Chondrocyte (in vitro differentiated cells): ENCODE results near the gene HSD3B7. TPM values are rescaled to one million over a fixed set of nuclear protein-coding genes. Genes with fewer than 3 reads are reported as not detected.

Source experiments
- DNase-seq: peaks from one replicate; pipeline ENCODE4 v3.0.0; 2021; ENCODE audit warnings: mixed read lengths, low spot score
- H3K27ac Mint-ChIP-seq: one replicate; pipeline ENCODE4 v1.8.0; 2021; ENCODE audit warnings: mild to moderate bottlenecking, moderate library complexity, mixed read lengths; ENCODE audit not compliant: unreplicated experiment
- H3K27me3 Mint-ChIP-seq: 2 replicates; pipeline ENCODE4 v1.8.0; 2021; ENCODE audit warnings: low read depth, mixed read lengths
- H3K36me3 Mint-ChIP-seq: 2 replicates; pipeline ENCODE4 v1.8.0; 2021; ENCODE audit warnings: low read depth, mixed read lengths
- H3K4me1 Mint-ChIP-seq: 2 replicates; pipeline ENCODE4 v1.8.0; 2021; ENCODE audit warnings: low read depth, mild to moderate bottlenecking, mixed read lengths
- H3K4me3 Mint-ChIP-seq: one replicate; pipeline ENCODE4 v1.8.0; 2021; ENCODE audit warnings: mild to moderate bottlenecking, moderate library complexity, mixed read lengths; ENCODE audit not compliant: unreplicated experiment
- H3K9me3 Mint-ChIP-seq: 2 replicates; pipeline ENCODE4 v1.8.0; 2021; ENCODE audit warnings: low read depth, mixed read lengths
- total RNA-seq: library from RNA; stranded (reverse); gene quantifications from 3 replicates; pipeline ENCODE4 v1.2.1, GENCODE V29; 2021
- TF ChIP-seq, protein P1 (sequence below): fragments of 200-600 bp; sonication (generic); IDR thresholded peaks from 2 replicates; pipeline ENCODE4 v1.5.0; 2021; ENCODE audit warnings: antibody characterized with exemption, mild to moderate bottlenecking, moderate library complexity

The HSD3B7 gene
- total RNA-seq, 1 donor from 2014 or later, result 12.3 TPM

DNA sequence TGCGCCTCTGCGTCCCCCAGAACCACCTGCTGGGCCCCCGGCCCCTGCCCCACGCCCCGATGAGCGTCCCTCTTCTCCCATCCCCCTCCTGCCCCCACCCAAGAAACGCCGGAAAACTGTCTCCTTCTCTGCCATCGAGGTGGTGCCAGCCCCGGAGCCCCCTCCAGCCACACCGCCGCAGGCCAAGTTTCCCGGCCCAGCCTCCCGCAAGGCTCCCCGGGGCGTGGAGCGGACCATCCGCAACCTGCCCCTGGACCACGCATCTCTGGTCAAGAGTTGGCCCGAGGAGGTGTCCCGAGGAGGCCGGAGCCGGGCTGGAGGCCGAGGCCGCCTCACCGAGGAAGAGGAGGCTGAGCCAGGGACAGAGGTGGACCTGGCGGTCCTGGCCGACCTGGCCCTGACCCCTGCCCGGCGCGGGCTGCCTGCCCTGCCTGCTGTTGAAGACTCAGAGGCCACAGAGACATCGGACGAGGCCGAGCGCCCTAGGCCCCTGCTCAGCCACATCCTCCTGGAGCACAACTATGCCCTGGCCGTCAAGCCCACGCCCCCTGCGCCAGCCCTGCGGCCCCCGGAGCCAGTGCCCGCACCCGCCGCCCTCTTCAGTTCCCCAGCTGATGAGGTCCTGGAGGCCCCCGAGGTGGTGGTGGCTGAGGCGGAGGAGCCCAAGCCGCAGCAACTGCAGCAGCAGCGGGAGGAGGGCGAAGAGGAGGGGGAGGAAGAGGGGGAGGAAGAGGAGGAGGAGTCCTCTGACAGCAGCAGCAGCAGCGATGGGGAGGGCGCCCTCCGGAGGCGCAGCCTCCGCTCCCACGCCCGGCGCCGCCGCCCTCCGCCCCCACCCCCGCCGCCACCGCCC, 5.6 kb upstream of the HSD3B7 start:
- Mint-ChIP-seq H3K9me3 (no peaks in the 10 kb centered on the region), H3K36me3 (peaks cover 27% of the 10 kb centered on the region)

DNA sequence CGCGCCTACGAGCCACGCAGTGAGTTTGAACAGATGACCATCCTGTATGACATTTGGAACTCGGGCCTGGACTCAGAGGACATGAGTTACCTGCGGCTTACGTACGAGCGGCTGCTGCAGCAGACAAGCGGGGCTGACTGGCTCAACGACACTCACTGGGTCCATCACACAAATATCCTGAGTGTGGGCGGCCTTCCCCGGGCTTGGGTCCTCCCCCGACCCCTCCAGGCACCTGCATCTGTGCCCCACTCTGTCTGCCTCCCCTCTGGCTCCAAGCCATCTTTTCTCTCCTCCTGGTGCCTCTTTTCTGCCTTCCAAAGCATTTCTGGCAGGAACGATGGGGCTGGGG, 5.0 kb upstream of the HSD3B7 start:
- peaks cover 25% of the 10 kb centered on the region for H3K36me3 Mint-ChIP-seq
- H3K4me1 Mint-ChIP-seq, result peaks cover 1% of the 10 kb centered on the region
- no peak for DNase-seq
- TF ChIP-seq, protein P1, sequence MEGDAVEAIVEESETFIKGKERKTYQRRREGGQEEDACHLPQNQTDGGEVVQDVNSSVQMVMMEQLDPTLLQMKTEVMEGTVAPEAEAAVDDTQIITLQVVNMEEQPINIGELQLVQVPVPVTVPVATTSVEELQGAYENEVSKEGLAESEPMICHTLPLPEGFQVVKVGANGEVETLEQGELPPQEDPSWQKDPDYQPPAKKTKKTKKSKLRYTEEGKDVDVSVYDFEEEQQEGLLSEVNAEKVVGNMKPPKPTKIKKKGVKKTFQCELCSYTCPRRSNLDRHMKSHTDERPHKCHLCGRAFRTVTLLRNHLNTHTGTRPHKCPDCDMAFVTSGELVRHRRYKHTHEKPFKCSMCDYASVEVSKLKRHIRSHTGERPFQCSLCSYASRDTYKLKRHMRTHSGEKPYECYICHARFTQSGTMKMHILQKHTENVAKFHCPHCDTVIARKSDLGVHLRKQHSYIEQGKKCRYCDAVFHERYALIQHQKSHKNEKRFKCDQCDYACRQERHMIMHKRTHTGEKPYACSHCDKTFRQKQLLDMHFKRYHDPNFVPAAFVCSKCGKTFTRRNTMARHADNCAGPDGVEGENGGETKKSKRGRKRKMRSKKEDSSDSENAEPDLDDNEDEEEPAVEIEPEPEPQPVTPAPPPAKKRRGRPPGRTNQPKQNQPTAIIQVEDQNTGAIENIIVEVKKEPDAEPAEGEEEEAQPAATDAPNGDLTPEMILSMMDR, result no peak
- H3K27me3 Mint-ChIP-seq, result no peaks in the 10 kb centered on the region
- no peak overlapping the region for H3K4me3 Mint-ChIP-seq
- no peak overlapping the region for H3K27ac Mint-ChIP-seq
- no peaks in the 10 kb centered on the region for H3K9me3 Mint-ChIP-seq

More for the DNA sequence above, 5.6 kb upstream of the HSD3B7 start:
- Mint-ChIP-seq H3K4me1 (no peaks in the 10 kb centered on the region), H3K27me3 (no peaks in the 10 kb centered on the region), H3K27ac (no peak overlapping the region), H3K4me3 (no peak overlapping the region)
- DNase-seq, result no peak
- TF ChIP-seq, protein P1, result no peak

DNA sequence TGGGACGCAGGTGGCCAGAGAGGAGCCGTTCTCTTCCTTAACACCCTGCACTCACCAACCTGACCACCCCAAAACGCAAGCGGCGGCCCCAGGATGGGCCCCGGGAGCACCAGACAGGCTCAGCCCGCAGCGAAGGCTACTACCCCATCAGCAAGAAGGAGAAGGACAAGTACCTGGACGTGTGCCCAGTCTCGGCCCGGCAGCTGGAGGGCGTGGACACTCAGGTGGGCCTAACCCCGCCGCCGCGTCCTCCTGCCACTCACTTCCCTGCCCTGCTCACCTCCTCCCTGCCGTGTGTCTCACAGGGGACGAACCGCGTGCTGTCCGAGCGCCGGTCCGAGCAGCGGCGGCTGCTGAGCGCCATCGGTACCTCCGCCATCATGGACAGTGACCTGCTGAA, 4.6 kb upstream of the HSD3B7 start:
- H3K4me3 Mint-ChIP-seq, result no peak overlapping the region
- peaks cover 25% of the 10 kb centered on the region for H3K36me3 Mint-ChIP-seq
- DNase-seq, result no peak
- H3K9me3 Mint-ChIP-seq, result no peaks in the 10 kb centered on the region
- no peaks in the 10 kb centered on the region for H3K27me3 Mint-ChIP-seq
- H3K4me1 Mint-ChIP-seq, result peaks cover 6% of the 10 kb centered on the region
- no peak overlapping the region for H3K27ac Mint-ChIP-seq
- TF ChIP-seq, protein P1, result no peak

DNA sequence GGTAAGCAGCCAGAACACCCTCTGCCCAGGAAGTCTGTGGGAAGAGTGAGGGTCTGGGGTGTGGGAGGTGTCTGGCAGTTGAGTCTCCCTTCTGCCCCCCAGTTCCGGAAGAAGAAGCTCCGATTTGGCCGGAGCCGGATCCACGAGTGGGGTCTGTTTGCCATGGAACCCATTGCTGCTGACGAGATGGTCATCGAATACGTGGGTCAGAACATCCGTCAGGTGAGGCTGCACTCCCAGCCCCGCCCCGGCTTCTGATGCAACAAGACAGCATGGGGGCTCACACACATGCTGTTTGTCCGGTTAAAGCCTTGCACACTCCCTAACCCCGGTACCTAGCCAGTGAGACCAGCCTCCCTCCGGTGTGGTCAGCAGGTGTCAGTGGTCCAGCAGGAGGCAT, 4.0 kb upstream of the HSD3B7 start:
- H3K27ac Mint-ChIP-seq, result no peak overlapping the region
- peaks cover 9% of the 10 kb centered on the region for H3K4me1 Mint-ChIP-seq
- no peaks in the 10 kb centered on the region for H3K9me3 Mint-ChIP-seq
- TF ChIP-seq, protein P1, result no peak
- H3K27me3 Mint-ChIP-seq, result no peaks in the 10 kb centered on the region
- no peak overlapping the region for H3K4me3 Mint-ChIP-seq
- no peak for DNase-seq
- peaks cover 21% of the 10 kb centered on the region for H3K36me3 Mint-ChIP-seq

DNA sequence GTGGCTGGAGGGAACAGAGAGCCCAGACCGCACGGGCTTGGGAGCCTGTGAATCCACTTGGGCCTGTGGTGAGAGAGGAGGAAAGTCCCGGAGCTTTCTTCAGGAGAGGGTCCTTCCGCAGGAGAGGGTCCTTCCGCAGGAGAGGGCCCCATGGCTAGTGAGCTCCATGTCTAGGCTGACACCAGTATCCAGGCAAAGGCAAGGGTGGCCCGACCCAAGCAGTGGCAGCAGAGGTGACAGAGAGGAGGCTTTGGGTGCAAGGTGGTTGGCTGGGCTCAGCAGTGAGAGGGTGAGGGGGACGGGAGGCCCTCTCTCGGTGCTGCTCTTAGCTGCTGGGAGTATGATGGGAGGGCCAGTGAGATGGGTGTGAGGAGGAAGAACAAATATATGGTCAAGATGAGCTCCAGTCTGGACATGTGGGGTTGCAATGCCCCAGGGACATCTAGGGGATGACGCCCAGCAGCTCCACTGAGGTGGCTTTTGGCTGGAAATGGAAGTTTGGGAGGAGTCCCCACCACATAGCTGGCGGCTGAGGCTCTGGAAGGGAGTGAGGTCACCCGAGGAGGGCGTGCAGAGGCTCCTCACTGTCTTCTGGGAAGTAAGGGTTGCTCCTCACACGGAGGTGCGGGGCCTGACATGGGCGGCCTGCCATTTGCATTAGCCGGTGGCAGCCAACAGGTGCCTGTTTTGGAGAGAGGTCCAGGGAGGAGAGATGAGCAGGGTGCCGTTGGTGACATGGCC, 2.3 kb upstream of the HSD3B7 start:
- TF ChIP-seq, protein P1, result no peak
- Mint-ChIP-seq H3K36me3 (peaks cover 18% of the 10 kb centered on the region), H3K9me3 (no peaks in the 10 kb centered on the region), H3K4me3 (no peak overlapping the region), H3K4me1 (peaks cover 9% of the 10 kb centered on the region), H3K27ac (no peak overlapping the region), H3K27me3 (no peaks in the 10 kb centered on the region)
- DNase-seq, result no peak
